ENCODE results near the gene SIK3. TPM values are rescaled to one million over a fixed set of nuclear protein-coding genes. Genes with fewer than 3 reads are reported as not detected.
"Not testable (repeated sequence)": the region's sequence is repeated elsewhere in the genome, so short reads cannot be mapped to it uniquely, and the experiment has no call there.

SIK3 gene
- total and polyA plus RNA-seq, 8 donors: 11.1 to 27.3 (median 24.0) TPM

- no peak for DNase-seq
- Histone ChIP-seq H3K27me3 (no peaks in the 10 kb centered on the region), H3K27ac (no peak overlapping the region), H3K4me1 (no peaks in the 10 kb centered on the region), H3K4me3 (no peak overlapping the region), H3K9me3 (no peaks in the 10 kb centered on the region), H3K36me3 (no peaks in the 10 kb centered on the region)
- TF ChIP-seq, protein P1, sequence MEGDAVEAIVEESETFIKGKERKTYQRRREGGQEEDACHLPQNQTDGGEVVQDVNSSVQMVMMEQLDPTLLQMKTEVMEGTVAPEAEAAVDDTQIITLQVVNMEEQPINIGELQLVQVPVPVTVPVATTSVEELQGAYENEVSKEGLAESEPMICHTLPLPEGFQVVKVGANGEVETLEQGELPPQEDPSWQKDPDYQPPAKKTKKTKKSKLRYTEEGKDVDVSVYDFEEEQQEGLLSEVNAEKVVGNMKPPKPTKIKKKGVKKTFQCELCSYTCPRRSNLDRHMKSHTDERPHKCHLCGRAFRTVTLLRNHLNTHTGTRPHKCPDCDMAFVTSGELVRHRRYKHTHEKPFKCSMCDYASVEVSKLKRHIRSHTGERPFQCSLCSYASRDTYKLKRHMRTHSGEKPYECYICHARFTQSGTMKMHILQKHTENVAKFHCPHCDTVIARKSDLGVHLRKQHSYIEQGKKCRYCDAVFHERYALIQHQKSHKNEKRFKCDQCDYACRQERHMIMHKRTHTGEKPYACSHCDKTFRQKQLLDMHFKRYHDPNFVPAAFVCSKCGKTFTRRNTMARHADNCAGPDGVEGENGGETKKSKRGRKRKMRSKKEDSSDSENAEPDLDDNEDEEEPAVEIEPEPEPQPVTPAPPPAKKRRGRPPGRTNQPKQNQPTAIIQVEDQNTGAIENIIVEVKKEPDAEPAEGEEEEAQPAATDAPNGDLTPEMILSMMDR (IDR thresholded peaks at IDR 0.05): no peak
- intact Hi-C loops (cut with DNase I): no loop called here
- no peak for FAIRE-seq
- ATAC-seq: no peak
- 70 to 77% methylated on average over 5 of the region's 5 CpGs for WGBS, 2 donors
These were observed 24.3 kb upstream of the SIK3 start for GRCh38 chr11:117122556-117122955.

- Histone ChIP-seq H3K27me3 (no peaks in the 10 kb centered on the region), H3K36me3 (no peaks in the 10 kb centered on the region), H3K4me1 (no peaks in the 10 kb centered on the region), H3K27ac (no peak overlapping the region), H3K9me3 (no peaks in the 10 kb centered on the region), H3K4me3 (no peak overlapping the region)
- FAIRE-seq: no peak
- intact Hi-C loops (cut with DNase I): no loop called here
- no peak for ATAC-seq
- no peak for DNase-seq
- TF ChIP-seq, protein P1 (IDR thresholded peaks at IDR 0.05): no peak
These were observed 22.9 kb upstream of the SIK3 start for GRCh38 chr11:117121176-117121575.

GRCh38 chr11:117117681-117118080, 19.5 kb upstream of the SIK3 start:
- Histone ChIP-seq H3K27ac (no peak overlapping the region), H3K27me3 (no peaks in the 10 kb centered on the region), H3K9me3 (no peaks in the 10 kb centered on the region), H3K4me1 (no peaks in the 10 kb centered on the region), H3K36me3 (no peaks in the 10 kb centered on the region), H3K4me3 (no peak overlapping the region)
- ATAC-seq (no peak), FAIRE-seq (no peak), DNase-seq (no peak)
- TF ChIP-seq, protein P1 (IDR thresholded peaks at IDR 0.05): no peak
- intact Hi-C loops (cut with DNase I): no loop called here

- 76 to 88% methylated on average over 1 of the region's 1 CpG for WGBS, 2 donors
- H3K9me3 ChIP-seq; H3K27ac ChIP-seq; intact Hi-C loops (cut with DNase I); ATAC-seq; FAIRE-seq; DNase-seq; H3K27me3 ChIP-seq; H3K4me1 ChIP-seq; H3K4me3 ChIP-seq; H3K36me3 ChIP-seq: not testable (repeated sequence)
These were observed 14.7 kb upstream of the SIK3 start for GRCh38 chr11:117112939-117113338.

GRCh38 chr11:117112497-117112896, 14.3 kb upstream of the SIK3 start:
- DNase-seq; H3K9me3 ChIP-seq; H3K27me3 ChIP-seq; FAIRE-seq; H3K36me3 ChIP-seq; ATAC-seq; H3K27ac ChIP-seq; intact Hi-C loops (cut with DNase I); H3K4me1 ChIP-seq; H3K4me3 ChIP-seq: not testable (repeated sequence)
- WGBS, 2 donors: 64 to 76% methylated on average over 3 of the region's 3 CpGs

GRCh38 chr11:117110294-117110950, 12.2 kb upstream of the SIK3 start:
- Histone ChIP-seq H3K4me1 (no peaks in the 10 kb centered on the region), H3K36me3 (no peaks in the 10 kb centered on the region), H3K27ac (no peak overlapping the region), H3K9me3 (no peaks in the 10 kb centered on the region), H3K4me3 (no peak overlapping the region), H3K27me3 (no peaks in the 10 kb centered on the region)
- no peak for ATAC-seq
- intact Hi-C loops (cut with DNase I): no loop called here
- WGBS, 2 donors: 86 to 93% methylated on average over 36 to 39 of the region's 39 CpGs
- no peak for FAIRE-seq
- DNase-seq: peak in 1 of 6 donors; percentile 44
- TF ChIP-seq, protein P1 (IDR thresholded peaks at IDR 0.05): no peak
